Stomach (tissue), 9 donors: ENCODE data around the gene SNX3. TPM values are rescaled to one million over a fixed set of nuclear protein-coding genes. Genes with fewer than 3 reads are reported as not detected.

Experiments
- DNase-seq, 2 donors: peaks; one replicate each; pipeline versions ENCODE4 v3.0.0 to v3.0.0-alpha.2; 2013 to 2019
- H3K27ac ChIP-seq, 5 donors: fragments of 200-600 bp in 4 of 5; sonication (generic) in 4 of 5; one replicate each; pipeline ENCODE4 v1.5.1; 2013 to 2019; ENCODE audit warnings: mild to moderate bottlenecking in 1 of 5, moderate library complexity in 1 of 5
- H3K27me3 ChIP-seq, 3 donors: fragments of 200-600 bp; sonication (generic); one replicate each; pipeline ENCODE4 v1.5.1; 2017 to 2019; ENCODE audit warnings: mixed run types in 1 of 3
- H3K36me3 ChIP-seq, 4 donors: fragments of 200-600 bp; sonication (generic); 1 replicate in 3 of 4; 2 replicates in 1 of 4; pipeline ENCODE4 v1.5.1; 2016 to 2019
- H3K4me1 ChIP-seq, 4 donors: fragments of 200-600 bp; sonication (generic); one replicate each; pipeline ENCODE4 v1.5.1; 2016 to 2019
- H3K4me3 ChIP-seq, 4 donors: fragments of 200-600 bp; sonication (generic) in 3 of 4; one replicate each; pipeline ENCODE4 v1.5.1; 2016 to 2019; ENCODE audit warnings: mild to moderate bottlenecking in 1 of 4
- H3K9me3 ChIP-seq, 4 donors: fragments of 200-600 bp; sonication (generic); one replicate each; pipeline ENCODE4 v1.5.1; 2016 to 2019
- EP300 ChIP-seq: sonication (generic); formaldehyde crosslinking; IDR thresholded peaks from one replicate; pipeline ENCODE4 v1.6.1; 2017; ENCODE audit warnings: antibody characterized with exemption
- POLR2A ChIP-seq, 4 donors: fragments of 450-650 bp; IDR thresholded peaks; one replicate each; pipeline ENCODE4 v1.6.1; 2016; ENCODE audit warnings: antibody characterized with exemption in 4 of 4, control low read depth in 2 of 4, mild to moderate bottlenecking in 1 of 4, moderate library complexity in 1 of 4
- POLR2AphosphoS5 ChIP-seq, 3 donors: sonication (generic); formaldehyde crosslinking; IDR thresholded peaks; one replicate each; pipeline ENCODE4 v1.6.1; 2016; ENCODE audit warnings: antibody characterized with exemption in 3 of 3
- WGBS, 5 donors: extraction: QIAGEN DNeasy Blood & Tissue Kit in 3 of 5; methylation state at CpG; one replicate each; pipeline versions ENCODE4 v1.1.5 to v1.1.7; 2013 to 2018; 5-methylcytosine and 5-hydroxymethylcytosine counted together
- intact Hi-C: fragments of 100-400 bp; cut with DNase I; formaldehyde crosslinking; loops from one replicate; pipeline ENCODE4 v1.15.1; 2023; ENCODE audit warnings: low total_unique reads
- polyA plus RNA-seq, 3 donors: library from polyadenylated mRNA; stranded (reverse); fragments of 200-250 nt; gene quantifications; one replicate each; pipeline ENCODE4 v1.2.3, GENCODE V29; 2013
- total RNA-seq, 5 donors: library from RNA; depleted of rRNA; stranded (reverse); fragments of >200 nt; gene quantifications; one replicate each; pipeline versions ENCODE4 v1.1.0 to v1.2.3, GENCODE V29; 2014 to 2016
- TF ChIP-seq, protein P1 (sequence below), 7 experiments: fragments of 450-650 bp in 4 of 7; fragments of 200-600 bp in 3 of 7; sonication (generic) in 3 of 7; IDR thresholded peaks; one replicate each; pipeline ENCODE4 v1.5.1; 2016 to 2019; ENCODE audit warnings: antibody characterized with exemption in 7 of 7, control low read depth in 2 of 7, mild to moderate bottlenecking in 1 of 7
- donor health status: healthy with polysubstance abuse.
- donor health status: Bipolar disorder and iron deficiency.
- donor health status: healthy.

SNX3 gene
- total and polyA plus RNA-seq, 8 donors: 46.1 to 199 (median 144) TPM

- Histone ChIP-seq H3K4me3 (peak overlapping the region; percentile 22 to 43 (median 32)), H3K27ac (no peak overlapping the region), H3K9me3 (peaks cover 0 to 7% (median 0%) of the 10 kb centered on the region in 4 donors), H3K4me1 (peaks cover 7 to 26% (median 22%) of the 10 kb centered on the region in 4 donors), H3K27me3 (peaks cover 25 to 93% (median 53%) of the 10 kb centered on the region in 3 donors), H3K36me3 (no peaks in the 10 kb centered on the region)
- intact Hi-C loops: no loop called here
- 9 to 34% (median 12%) methylated on average over 13 to 46 of the region's 46 CpGs for WGBS, 5 donors
- TF ChIP-seq, protein P1, sequence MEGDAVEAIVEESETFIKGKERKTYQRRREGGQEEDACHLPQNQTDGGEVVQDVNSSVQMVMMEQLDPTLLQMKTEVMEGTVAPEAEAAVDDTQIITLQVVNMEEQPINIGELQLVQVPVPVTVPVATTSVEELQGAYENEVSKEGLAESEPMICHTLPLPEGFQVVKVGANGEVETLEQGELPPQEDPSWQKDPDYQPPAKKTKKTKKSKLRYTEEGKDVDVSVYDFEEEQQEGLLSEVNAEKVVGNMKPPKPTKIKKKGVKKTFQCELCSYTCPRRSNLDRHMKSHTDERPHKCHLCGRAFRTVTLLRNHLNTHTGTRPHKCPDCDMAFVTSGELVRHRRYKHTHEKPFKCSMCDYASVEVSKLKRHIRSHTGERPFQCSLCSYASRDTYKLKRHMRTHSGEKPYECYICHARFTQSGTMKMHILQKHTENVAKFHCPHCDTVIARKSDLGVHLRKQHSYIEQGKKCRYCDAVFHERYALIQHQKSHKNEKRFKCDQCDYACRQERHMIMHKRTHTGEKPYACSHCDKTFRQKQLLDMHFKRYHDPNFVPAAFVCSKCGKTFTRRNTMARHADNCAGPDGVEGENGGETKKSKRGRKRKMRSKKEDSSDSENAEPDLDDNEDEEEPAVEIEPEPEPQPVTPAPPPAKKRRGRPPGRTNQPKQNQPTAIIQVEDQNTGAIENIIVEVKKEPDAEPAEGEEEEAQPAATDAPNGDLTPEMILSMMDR (IDR thresholded peaks at IDR 0.05): no peak
- TF ChIP-seq POLR2A (IDR thresholded peaks at IDR 0.05) (no peak), POLR2AphosphoS5 (IDR thresholded peaks at IDR 0.05) (no peak), EP300 (no peak)
- peak in 1 of 2 donors; percentile 29 for DNase-seq
Measured at GRCh38 chr6:108176281-108177089, 84.4 kb downstream of the SNX3 start.

DNA sequence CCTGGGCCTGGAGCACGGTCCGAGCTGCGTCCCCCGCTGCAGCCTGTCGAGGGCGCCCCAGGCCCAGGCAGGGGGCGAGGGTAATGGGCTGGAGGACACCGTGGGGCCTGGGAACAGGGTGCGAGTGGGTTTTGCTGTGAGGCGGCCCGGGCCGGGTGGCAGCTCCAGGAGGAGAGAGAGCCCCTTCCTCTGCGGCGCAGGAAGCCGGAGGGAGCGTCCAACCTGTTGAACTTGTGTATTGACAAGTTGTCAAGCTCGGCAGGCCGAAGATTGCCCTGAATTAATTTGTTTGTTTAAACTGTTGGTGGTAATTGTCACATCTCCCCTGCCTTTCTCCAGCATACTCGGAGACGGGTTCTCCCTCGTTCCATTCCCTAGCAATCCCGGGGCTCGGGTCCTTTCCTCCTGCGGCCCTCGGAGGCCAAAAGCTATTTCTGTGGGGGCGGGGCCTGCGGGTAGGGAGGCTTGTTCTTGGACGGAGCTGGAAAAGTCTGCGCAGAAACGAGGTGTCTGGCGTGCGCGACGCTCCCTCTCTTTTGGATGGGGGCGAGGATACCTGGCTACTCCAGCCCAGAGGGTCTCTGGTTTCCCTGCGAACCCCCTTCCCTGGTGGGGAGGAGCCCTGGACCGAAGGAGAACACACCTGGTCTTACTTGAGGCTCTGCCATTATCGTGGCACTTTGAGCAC, 85.1 kb downstream of the SNX3 start:
- peak overlapping the region; percentile 22 to 43 (median 32) for H3K4me3 ChIP-seq
- intact Hi-C loops: no loop called here
- no peaks in the 10 kb centered on the region for H3K36me3 ChIP-seq
- H3K9me3 ChIP-seq: peaks cover 0 to 7% (median 0%) of the 10 kb centered on the region in 4 donors
- WGBS, 5 donors: 2 to 6% (median 3%) methylated on average over 23 to 38 of the region's 38 CpGs
- peaks cover 7 to 31% (median 24%) of the 10 kb centered on the region in 4 donors for H3K4me1 ChIP-seq
- H3K27ac ChIP-seq: no peak overlapping the region
- no peak for TF ChIP-seq POLR2A (IDR thresholded peaks at IDR 0.05)
- TF ChIP-seq, protein P1 (IDR thresholded peaks at IDR 0.05): peak in 3 of 7 experiments; percentile 3 to 10 (median 6)
- peak in 1 of 2 donors; percentile 28 for DNase-seq
- peaks cover 25 to 93% (median 60%) of the 10 kb centered on the region in 3 donors for H3K27me3 ChIP-seq

- H3K4me3 ChIP-seq: peak overlapping the region; percentile 22 to 43 (median 32)
- intact Hi-C loops: no loop called here
- no peak for TF ChIP-seq POLR2AphosphoS5 (IDR thresholded peaks at IDR 0.05)
- no peak for TF ChIP-seq EP300
- no peak for TF ChIP-seq POLR2A (IDR thresholded peaks at IDR 0.05)
- TF ChIP-seq, protein P1 (IDR thresholded peaks at IDR 0.05): no peak
Measured at GRCh38 chr6:108175176-108175591, 85.7 kb downstream of the SNX3 start.

GRCh38 chr6:108174371-108175175, 86.3 kb downstream of the SNX3 start:
- WGBS, 5 donors: 12 to 19% (median 15%) methylated on average over 31 to 43 of the region's 43 CpGs
- H3K36me3 ChIP-seq: no peaks in the 10 kb centered on the region
- no peak overlapping the region for H3K27ac ChIP-seq
- intact Hi-C loops: no loop called here
- peaks cover 0 to 7% (median 0%) of the 10 kb centered on the region in 4 donors for H3K9me3 ChIP-seq
- H3K4me1 ChIP-seq: peaks cover 10 to 42% (median 31%) of the 10 kb centered on the region in 4 donors
- H3K4me3 ChIP-seq: peak overlapping the region in 1 of 4 donors; percentile 2
- TF ChIP-seq, protein P1 (IDR thresholded peaks at IDR 0.05): no peak
- TF ChIP-seq POLR2AphosphoS5 (IDR thresholded peaks at IDR 0.05): no peak
- TF ChIP-seq EP300: no peak
- no peak for TF ChIP-seq POLR2A (IDR thresholded peaks at IDR 0.05)
- peak in 1 of 2 donors; percentile 87 for DNase-seq
- H3K27me3 ChIP-seq: peaks cover 31 to 97% (median 69%) of the 10 kb centered on the region in 3 donors

More at GRCh38 chr6:108175176-108175591, 85.7 kb downstream of the SNX3 start:
- Histone ChIP-seq H3K4me1 (peaks cover 7 to 36% (median 27%) of the 10 kb centered on the region in 4 donors), H3K27me3 (peaks cover 25 to 97% (median 66%) of the 10 kb centered on the region in 3 donors), H3K27ac (no peak overlapping the region), H3K9me3 (peaks cover 0 to 7% (median 0%) of the 10 kb centered on the region in 4 donors), H3K36me3 (no peaks in the 10 kb centered on the region)
- 10 to 25% (median 18%) methylated on average over 14 to 22 of the region's 22 CpGs for WGBS, 5 donors
- DNase-seq: no peak
